ENCODE results near the gene SORT1. TPM values are rescaled to one million over a fixed set of nuclear protein-coding genes. Genes with fewer than 3 reads are reported as not detected.

The SORT1 gene
- total and polyA plus RNA-seq, 2 of the 13 experiments (the other 11 are each of a cell fraction or from before 2014, with no cell fraction given): 32.4 to 93.0 TPM

- peak; percentile 95 for TF ChIP-seq FOXO1 (CRISPR knock-in tag; IDR thresholded peaks at IDR 0.05)
- TF ChIP-seq HNRNPLL (IDR thresholded peaks at IDR 0.05; ENCODE audit: low read depth, low read length, poor library complexity, severe bottlenecking): no peak
- TF ChIP-seq ZNF639 (CRISPR knock-in tag; conservative IDR thresholded peaks at IDR 0.05): no peak
- TF ChIP-seq FOXK1 (CRISPR knock-in tag; IDR thresholded peaks at IDR 0.05; ENCODE audit: borderline replicate concordance, low read depth): peak; percentile 92
- no peak for TF ChIP-seq ZNF83 (CRISPR knock-in tag; IDR thresholded peaks at IDR 0.05; ENCODE audit: borderline replicate concordance)
- TF ChIP-seq TCF7 (IDR thresholded peaks at IDR 0.05; ENCODE audit: low read depth): peak; percentile 90
- no peak for TF ChIP-seq SIN3B (IDR thresholded peaks at IDR 0.05; ENCODE audit: low read length)
- TF ChIP-seq CBFB (CRISPR knock-in tag; IDR thresholded peaks at IDR 0.05): 0 out of 2 replicates have a peak, but pooled peaks have one; percentile 24
- TF ChIP-seq STAT5B (CRISPR knock-in tag; IDR thresholded peaks at IDR 0.05): no peak
- no peak for TF ChIP-seq EZH2 (conservative IDR thresholded peaks at IDR 0.05; ENCODE audit: low read depth, low read length)
- peak; percentile 50; the same call in 1 of the 2 replicates for TF ChIP-seq SIX1 (CRISPR knock-in tag; IDR thresholded peaks at IDR 0.05; ENCODE audit: borderline replicate concordance)
- TF ChIP-seq ZFYVE20 (CRISPR knock-in tag; IDR thresholded peaks at IDR 0.05; ENCODE audit: borderline replicate concordance, low read depth): no peak
- TF ChIP-seq ZNF652 (CRISPR knock-in tag; IDR thresholded peaks at IDR 0.05; ENCODE audit: borderline replicate concordance, low read depth): no peak; the same call in 1 of the 2 replicates
Measured at GRCh38 chr1:109392788-109393616, 4.7 kb downstream of the SORT1 start (continued).
